Brain pericyte (primary cell): ENCODE measurements around the gene CNTFR.

Source experiments
- DNase-seq: peaks from one replicate; pipeline ENCODE4 v3.0.0-alpha.2; 2012; ENCODE audit warnings: low read depth, low spot score

CNTFR gene

GRCh38 chr9:34507556-34507955, 82.0 kb downstream of the CNTFR start:
- no peak for DNase-seq

GRCh38 chr9:34506623-34507022, 82.9 kb downstream of the CNTFR start:
- DNase-seq, result no peak

- no peak for DNase-seq
Observed at GRCh38 chr9:34505370-34506120, 84.0 kb downstream of the CNTFR start.

- DNase-seq, result no peak
Observed at GRCh38 chr9:34503406-34503805, 86.1 kb downstream of the CNTFR start.

- DNase-seq, result no peak
Observed at GRCh38 chr9:34502891-34503290, 86.6 kb downstream of the CNTFR start.

GRCh38 chr9:34502471-34502870, 87.1 kb downstream of the CNTFR start:
- no peak for DNase-seq

- DNase-seq, result no peak
Observed at GRCh38 chr9:34501889-34502425, 87.6 kb downstream of the CNTFR start.
